ENCODE measurements around the gene SPEF1. TPM values are rescaled to one million over a fixed set of nuclear protein-coding genes. Genes with fewer than 3 reads are reported as not detected.
A peak's percentile ranks its signal among the peaks of the same experiment; 100 is the strongest.

SPEF1 gene
- total RNA-seq, 1 experiment from 2014 or later, result not detected

GRCh38 chr20:3767427-3768341 lies 13.6 kb downstream of the SPEF1 start, which contains the start of gene ADISSP:
Gene ADISSP, minus strand, starts transcription at chr20:3767753. Its CDS starts 7,653 bp downstream, at chr20:3760100.
- H3K4me1 Mint-ChIP-seq (ENCODE audit: insufficient read depth, unreplicated experiment), result peaks cover 18% of the 10 kb centered on the region
- H3K4me3 Mint-ChIP-seq (ENCODE audit: unreplicated experiment), result peak within 1 kb of the TSS; percentile 84
- no peaks in the 10 kb centered on the region for H3K36me3 Mint-ChIP-seq (ENCODE audit: insufficient read depth, unreplicated experiment)
- TF ChIP-seq CTCF (IDR thresholded peaks at IDR 0.05; ENCODE audit: unreplicated experiment), result no peak
- CTCF ChIA-PET, result interaction anchor here (0.6 to 6.7 kb wide), 17 partner anchors 13 to 233 kb away, joined by 3 to 65 read pairs (median 5); partner anchors contain the start of genes AP5S1, CENPB and SPEF1
- H3K27me3 Mint-ChIP-seq (ENCODE audit: insufficient read depth, unreplicated experiment), result no peaks in the 10 kb centered on the region
- TSS peak; percentile 77 for BruUV-seq (replicated peaks)
- peak within 1 kb of the TSS; percentile 91 for H3K27ac Mint-ChIP-seq (ENCODE audit: low read depth, unreplicated experiment)
- POLR2A ChIA-PET, result interaction anchor here (0.6 to 3.9 kb wide), 39 partner anchors 10 to 767 kb away, joined by 3 to 61 read pairs (median 6); partner anchors contain the start of genes AP5S1, CDC25B, CENPB and MAVS
- peak; percentile 98 for DNase-seq (ENCODE audit: unreplicated experiment)
- no peaks in the 10 kb centered on the region for H3K9me3 Mint-ChIP-seq (ENCODE audit: unreplicated experiment)
- intact Hi-C loops (cut with micrococcal nuclease), result loop anchor here (1.0 to 2.0 kb wide), 2 partner anchors 51 to 91 kb away; no protein-coding TSS in a partner anchor

- ChIA-PET CTCF (interaction anchor here (0.7 to 6.7 kb wide), 11 partner anchors 12 to 234 kb away, joined by 3 to 65 read pairs (median 7); partner anchors contain the start of genes AP5S1 and CENPB), POLR2A (interaction anchor here (0.6 to 3.9 kb wide), 30 partner anchors 10 to 766 kb away, joined by 3 to 61 read pairs (median 6); partner anchors contain the start of genes AP5S1, CDC25B, CENPB and MAVS)
- peak overlapping the region; percentile 84 for H3K4me3 Mint-ChIP-seq (ENCODE audit: unreplicated experiment)
- TSS peak; percentile 44 for BruUV-seq (replicated peaks)
- peak overlapping the region; percentile 61 for H3K27ac Mint-ChIP-seq (ENCODE audit: low read depth, unreplicated experiment)
- DNase-seq (ENCODE audit: unreplicated experiment), result no peak
- H3K27me3 Mint-ChIP-seq (ENCODE audit: insufficient read depth, unreplicated experiment), result no peaks in the 10 kb centered on the region
- TF ChIP-seq CTCF (IDR thresholded peaks at IDR 0.05; ENCODE audit: unreplicated experiment), result no peak
- H3K9me3 Mint-ChIP-seq (ENCODE audit: unreplicated experiment), result no peaks in the 10 kb centered on the region
- intact Hi-C loops (cut with micrococcal nuclease), result no loop called here
- no peaks in the 10 kb centered on the region for H3K36me3 Mint-ChIP-seq (ENCODE audit: insufficient read depth, unreplicated experiment)
- H3K4me1 Mint-ChIP-seq (ENCODE audit: insufficient read depth, unreplicated experiment), result peaks cover 18% of the 10 kb centered on the region
These were observed 14.2 kb downstream of the SPEF1 start for GRCh38 chr20:3767110-3767426.

DNA sequence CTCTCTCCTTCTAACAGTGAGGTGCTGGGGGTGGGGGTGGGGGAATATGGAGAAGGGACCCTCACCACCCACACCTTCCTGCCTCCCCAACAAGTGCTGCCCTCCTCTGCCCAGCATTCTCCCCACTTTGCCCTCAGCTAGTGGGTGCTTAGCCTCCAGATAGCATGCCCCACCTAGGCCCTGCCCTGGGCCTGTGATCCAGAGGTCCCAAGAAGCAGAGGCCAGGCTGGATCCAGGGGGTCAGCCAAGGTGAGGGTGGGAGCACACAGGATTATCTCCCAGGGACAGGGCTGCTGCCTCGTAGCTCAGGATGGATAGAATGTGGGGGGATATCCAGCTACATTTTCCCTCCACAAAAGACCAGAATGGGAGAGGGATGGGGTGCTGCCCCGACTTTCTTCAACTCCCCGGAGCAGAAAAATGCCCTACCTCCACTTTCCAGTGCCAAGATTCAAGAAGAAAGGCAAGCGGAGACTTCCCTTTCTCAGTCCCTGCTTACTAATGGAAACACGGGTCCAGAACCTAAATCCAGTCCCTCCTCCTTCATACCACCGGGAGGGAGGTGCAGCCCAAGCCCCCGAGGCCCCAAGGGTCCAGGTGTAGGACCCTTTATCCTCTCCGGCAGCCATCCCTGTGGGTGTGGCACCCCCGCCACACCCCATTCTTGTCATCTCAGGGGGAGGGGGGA lies 14.7 kb downstream of the SPEF1 start:
- intact Hi-C loops (cut with micrococcal nuclease), result no loop called here
- DNase-seq (ENCODE audit: unreplicated experiment), result no peak
- no peak for TF ChIP-seq CTCF (IDR thresholded peaks at IDR 0.05; ENCODE audit: unreplicated experiment)
- POLR2A ChIA-PET, result interaction anchor here (0.5 to 3.9 kb wide), 26 partner anchors 8 to 766 kb away, joined by 3 to 61 read pairs (median 6); partner anchors contain the start of genes AP5S1, CDC25B, CENPB and MAVS
- Mint-ChIP-seq H3K36me3 (ENCODE audit: insufficient read depth, unreplicated experiment) (no peaks in the 10 kb centered on the region), H3K27ac (ENCODE audit: low read depth, unreplicated experiment) (peak overlapping the region; percentile 61), H3K4me3 (ENCODE audit: unreplicated experiment) (peak overlapping the region; percentile 84), H3K4me1 (ENCODE audit: insufficient read depth, unreplicated experiment) (peaks cover 18% of the 10 kb centered on the region), H3K27me3 (ENCODE audit: insufficient read depth, unreplicated experiment) (no peaks in the 10 kb centered on the region), H3K9me3 (ENCODE audit: unreplicated experiment) (no peaks in the 10 kb centered on the region)
- CTCF ChIA-PET, result interaction anchor here (0.7 to 6.7 kb wide), 12 partner anchors 12 to 346 kb away, joined by 3 to 65 read pairs (median 6); partner anchors contain the start of genes AP5S1 and SPEF1
- no TSS peak for BruUV-seq (replicated peaks)

Measured in MCF 10A (cell line).